GM18907 (cell line): ENCODE data around the gene NUDT16L1.
"Not testable (repeated sequence)": the region's sequence is repeated elsewhere in the genome, so short reads cannot be mapped to it uniquely, and the experiment has no call there.

Source experiments
- ATAC-seq: cut with Tn5 transposase; IDR thresholded peaks from one replicate; pipeline ENCODE4 v1.9.1; 2021; ENCODE audit warnings: mild to moderate bottlenecking, moderate library complexity; ENCODE audit not compliant: unreplicated experiment

NUDT16L1 gene

GRCh38 chr16:4713663-4714501 lies 20.5 kb downstream of the NUDT16L1 start:
- ATAC-seq: no peak

GRCh38 chr16:4714996-4715395 lies 21.6 kb downstream of the NUDT16L1 start:
- ATAC-seq: no peak

- no peak for ATAC-seq
These were observed 25.1 kb downstream of the NUDT16L1 start for GRCh38 chr16:4718466-4718865.

GRCh38 chr16:4723071-4723767 lies 29.9 kb downstream of the NUDT16L1 start:
- ATAC-seq: no peak

GRCh38 chr16:4724661-4725270 lies 31.4 kb downstream of the NUDT16L1 start:
- ATAC-seq: no peak

GRCh38 chr16:4726616-4727015 lies 33.3 kb downstream of the NUDT16L1 start:
- ATAC-seq: no peak

- no peak for ATAC-seq
These were observed 35.3 kb downstream of the NUDT16L1 start for GRCh38 chr16:4728676-4729075.

GRCh38 chr16:4729876-4730275 lies 36.5 kb downstream of the NUDT16L1 start:
- ATAC-seq: no peak

- no peak for ATAC-seq
These were observed 39.9 kb downstream of the NUDT16L1 start for GRCh38 chr16:4733211-4733742.

GRCh38 chr16:4733747-4734062 lies 40.3 kb downstream of the NUDT16L1 start:
- peak; percentile 24 for ATAC-seq

GRCh38 chr16:4734063-4734729 lies 40.8 kb downstream of the NUDT16L1 start, which contains the start of the genes ANKS3 and DNAAF8:
ANKS3 (minus strand) TSS chr16:4734271; CDS start chr16:4730149, 4,122 bp downstream.
DNAAF8 (plus strand) TSS chr16:4734537; CDS start chr16:4736515, 1,978 bp downstream.
- ATAC-seq: peak; percentile 76

GRCh38 chr16:4734730-4735535 lies 41.6 kb downstream of the NUDT16L1 start:
- peak; percentile 68 for ATAC-seq

GRCh38 chr16:4736546-4736945 lies 43.2 kb downstream of the NUDT16L1 start:
- ATAC-seq: no peak

- ATAC-seq: no peak
These were observed 44.2 kb downstream of the NUDT16L1 start for GRCh38 chr16:4737545-4737944.

GRCh38 chr16:4738370-4738769 lies 45.0 kb downstream of the NUDT16L1 start:
- not testable (repeated sequence) for ATAC-seq

GRCh38 chr16:4743226-4743878 lies 50.0 kb downstream of the NUDT16L1 start:
- no peak for ATAC-seq

- ATAC-seq: no peak
These were observed 51.4 kb downstream of the NUDT16L1 start for GRCh38 chr16:4744555-4745273.

GRCh38 chr16:4745274-4745569 lies 51.9 kb downstream of the NUDT16L1 start:
- no peak for ATAC-seq
